Measurements from ENCODE around the gene PEF1. TPM values are rescaled to one million over a fixed set of nuclear protein-coding genes. Genes with fewer than 3 reads are reported as not detected.

The PEF1 gene
- total RNA-seq, 1 donor from 2014 or later, result 57.9 TPM

GRCh38 chr1:31642366-31642765 is 2.3 kb downstream of the PEF1 start:
- no peak overlapping the region for H3K4me3 ChIP-seq (ENCODE audit: insufficient read depth, low read depth, low read length)

GRCh38 chr1:31640964-31641363 is 3.7 kb downstream of the PEF1 start:
- Histone ChIP-seq H3K36me3 (ENCODE audit: insufficient read depth, low read length) (peaks cover 3% of the 10 kb centered on the region), H3K9me3 (ENCODE audit: insufficient read depth, low read depth, low read length) (no peaks in the 10 kb centered on the region), H3K27me3 (ENCODE audit: insufficient read depth, low read length) (no peaks in the 10 kb centered on the region), H3K4me3 (ENCODE audit: insufficient read depth, low read depth, low read length) (no peak overlapping the region), H3K79me2 (ENCODE audit: insufficient read depth, low read length) (peaks cover 84% of the 10 kb centered on the region), H2AFZ (ENCODE audit: low read depth, low read length) (no peak overlapping the region), H3K9ac (ENCODE audit: low read length) (no peak overlapping the region), H4K20me1 (ENCODE audit: insufficient read depth, low read length) (peaks cover 57% of the 10 kb centered on the region), H3K27ac (ENCODE audit: low read depth, low read length) (no peak overlapping the region), H3K4me1 (ENCODE audit: insufficient read depth, low read length) (peaks cover 28% of the 10 kb centered on the region), H3K4me2 (ENCODE audit: low read length) (no peak overlapping the region)
- Mint-ChIP-seq H3K9me3 (ENCODE audit: unreplicated experiment) (no peaks in the 10 kb centered on the region), H3K36me3 (ENCODE audit: low read depth, unreplicated experiment) (peaks cover 2% of the 10 kb centered on the region), H3K4me3 (ENCODE audit: unreplicated experiment) (no peak overlapping the region), H3K4me1 (ENCODE audit: low read depth, unreplicated experiment) (peaks cover 29% of the 10 kb centered on the region), H3K27me3 (ENCODE audit: low read depth, unreplicated experiment) (no peaks in the 10 kb centered on the region), H3K27ac (ENCODE audit: unreplicated experiment) (no peak overlapping the region)
- DNase-seq (ENCODE audit: low read depth), result no peak
- TF ChIP-seq EZH2 (IDR thresholded peaks at IDR 0.05; ENCODE audit: insufficient read depth, low read length) (no peak), CTCF (IDR thresholded peaks at IDR 0.05; ENCODE audit: insufficient read depth, low read depth, low read length) (no peak)
- no peak for FAIRE-seq

More at GRCh38 chr1:31642366-31642765, 2.3 kb downstream of the PEF1 start:
- TF ChIP-seq CTCF (IDR thresholded peaks at IDR 0.05; ENCODE audit: insufficient read depth, low read depth, low read length), result no peak
- no peak for TF ChIP-seq EZH2 (IDR thresholded peaks at IDR 0.05; ENCODE audit: insufficient read depth, low read length)
- FAIRE-seq (no peak), DNase-seq (ENCODE audit: low read depth) (no peak)
- Histone ChIP-seq H3K4me2 (ENCODE audit: low read length) (no peak overlapping the region), H3K9ac (ENCODE audit: low read length) (no peak overlapping the region), H3K27me3 (ENCODE audit: insufficient read depth, low read length) (no peaks in the 10 kb centered on the region), H3K27ac (ENCODE audit: low read depth, low read length) (no peak overlapping the region), H3K4me1 (ENCODE audit: insufficient read depth, low read length) (peaks cover 30% of the 10 kb centered on the region), H3K79me2 (ENCODE audit: insufficient read depth, low read length) (peaks cover 70% of the 10 kb centered on the region), H2AFZ (ENCODE audit: low read depth, low read length) (no peak overlapping the region), H4K20me1 (ENCODE audit: insufficient read depth, low read length) (peaks cover 43% of the 10 kb centered on the region), H3K9me3 (ENCODE audit: insufficient read depth, low read depth, low read length) (no peaks in the 10 kb centered on the region), H3K36me3 (ENCODE audit: insufficient read depth, low read length) (peaks cover 3% of the 10 kb centered on the region)
- Mint-ChIP-seq H3K27me3 (ENCODE audit: low read depth, unreplicated experiment) (no peaks in the 10 kb centered on the region), H3K27ac (ENCODE audit: unreplicated experiment) (peak overlapping the region; percentile 58), H3K4me1 (ENCODE audit: low read depth, unreplicated experiment) (peaks cover 25% of the 10 kb centered on the region), H3K9me3 (ENCODE audit: unreplicated experiment) (no peaks in the 10 kb centered on the region), H3K4me3 (ENCODE audit: unreplicated experiment) (peak overlapping the region; percentile 65), H3K36me3 (ENCODE audit: low read depth, unreplicated experiment) (peaks cover 2% of the 10 kb centered on the region)

GRCh38 chr1:31640179-31640578 is 4.5 kb downstream of the PEF1 start:
- Histone ChIP-seq H3K79me2 (ENCODE audit: insufficient read depth, low read length) (peaks cover 92% of the 10 kb centered on the region), H3K27ac (ENCODE audit: low read depth, low read length) (no peak overlapping the region), H4K20me1 (ENCODE audit: insufficient read depth, low read length) (peaks cover 65% of the 10 kb centered on the region), H3K27me3 (ENCODE audit: insufficient read depth, low read length) (no peaks in the 10 kb centered on the region), H3K4me2 (ENCODE audit: low read length) (peak overlapping the region; percentile 35), H3K9ac (ENCODE audit: low read length) (no peak overlapping the region), H3K9me3 (ENCODE audit: insufficient read depth, low read depth, low read length) (no peaks in the 10 kb centered on the region), H3K4me3 (ENCODE audit: insufficient read depth, low read depth, low read length) (no peak overlapping the region), H3K36me3 (ENCODE audit: insufficient read depth, low read length) (peaks cover 3% of the 10 kb centered on the region), H3K4me1 (ENCODE audit: insufficient read depth, low read length) (peaks cover 21% of the 10 kb centered on the region), H2AFZ (ENCODE audit: low read depth, low read length) (no peak overlapping the region)
- DNase-seq (ENCODE audit: low read depth), result no peak
- no peak for FAIRE-seq
- Mint-ChIP-seq H3K27ac (ENCODE audit: unreplicated experiment) (no peak overlapping the region), H3K9me3 (ENCODE audit: unreplicated experiment) (no peaks in the 10 kb centered on the region), H3K36me3 (ENCODE audit: low read depth, unreplicated experiment) (peaks cover 2% of the 10 kb centered on the region), H3K4me1 (ENCODE audit: low read depth, unreplicated experiment) (peaks cover 33% of the 10 kb centered on the region), H3K4me3 (ENCODE audit: unreplicated experiment) (no peak overlapping the region), H3K27me3 (ENCODE audit: low read depth, unreplicated experiment) (no peaks in the 10 kb centered on the region)
- TF ChIP-seq EZH2 (IDR thresholded peaks at IDR 0.05; ENCODE audit: insufficient read depth, low read length), result no peak
- TF ChIP-seq CTCF (IDR thresholded peaks at IDR 0.05; ENCODE audit: insufficient read depth, low read depth, low read length), result no peak
